H1 (cell line): ENCODE data around the gene SLC16A8. TPM values are rescaled to one million over a fixed set of nuclear protein-coding genes. Genes with fewer than 3 reads are reported as not detected.

Experiments
- CTCF ChIA-PET: fragments of 300-600 bp; sonication (Branson Sonifier 250); formaldehyde crosslinking; loops from one replicate; lab custom pipeline; 2021; ENCODE audit not compliant: partially characterized antibody; lab: Charles Lee
- POLR2A ChIA-PET: fragments of 300-600 bp; sonication (Branson Sonifier 250); formaldehyde crosslinking; loops from one replicate; lab custom pipeline; 2021; ENCODE audit warnings: inconsistent platforms; ENCODE audit not compliant: partially characterized antibody; lab: Charles Lee
- DNase-seq, 2 experiments: peaks; one replicate each; pipeline versions ENCODE4 v3.0.0 to v3.0.0-alpha.2; 2010 to 2022; ENCODE audit warnings: low spot score in 2 of 2, low read depth in 1 of 2, mixed read lengths in 1 of 2
- FAIRE-seq: peaks from 2 replicates; lab custom pipeline; 2011; peaks lifted over from hg19 to GRCh38; lab: Jason Lieb, UNC
- H2AFZ ChIP-seq: 2 replicates; pipeline ENCODE4 v1.8.1; 2012; ENCODE audit warnings: low read length, inconsistent platforms
- H2AK5ac ChIP-seq: 2 replicates; pipeline ENCODE4 v1.6.1; 2013; ENCODE audit warnings: low read depth, low read length
- H2BK120ac ChIP-seq: replicated peaks from 2 replicates; pipeline ENCODE3; 2013; ENCODE audit warnings: low read depth, low read length, inconsistent platforms
- H2BK12ac ChIP-seq: 2 replicates; pipeline ENCODE4 v1.6.1; 2013; ENCODE audit warnings: low read depth, low read length
- H2BK15ac ChIP-seq: 2 replicates; pipeline ENCODE4 v1.6.1; 2013; ENCODE audit warnings: low read length
- H2BK20ac ChIP-seq: 2 replicates; pipeline ENCODE4 v1.6.1; 2013; ENCODE audit warnings: low read length
- H2BK5ac ChIP-seq: 2 replicates; pipeline ENCODE4 v1.6.1; 2013; ENCODE audit warnings: low read depth, low read length
- H3K14ac ChIP-seq: 2 replicates; pipeline ENCODE4 v1.6.1; 2013; ENCODE audit warnings: inconsistent platforms; ENCODE audit not compliant: insufficient read length
- H3K18ac ChIP-seq: 2 replicates; pipeline ENCODE4 v1.6.1; 2013; ENCODE audit warnings: low read length; ENCODE audit errors: extremely low read depth
- H3K23ac ChIP-seq: 2 replicates; pipeline ENCODE4 v1.6.1; 2013; ENCODE audit warnings: inconsistent platforms; ENCODE audit not compliant: insufficient read length
- H3K23me2 ChIP-seq: 2 replicates; pipeline ENCODE4 v1.6.1; 2013; ENCODE audit warnings: low read depth, low read length
- H3K27ac ChIP-seq: 2 replicates; pipeline ENCODE4 v1.6.1; 2011; ENCODE audit warnings: low read depth, low read length, inconsistent platforms
- H3K27me3 ChIP-seq, 4 experiments: replicated peaks in 1 of 4; 1 replicate in 1 of 4; 2 replicates in 3 of 4; pipeline versions ENCODE4 v1.6.1 to v1.8.1; 2011 to 2013; ENCODE audit warnings: low read length in 3 of 4, mild to moderate bottlenecking in 3 of 4, inconsistent platforms in 2 of 4, mixed read lengths in 2 of 4, moderate library complexity in 1 of 4; ENCODE audit not compliant: control insufficient read depth in 3 of 4, insufficient read depth in 3 of 4; ENCODE audit errors: extremely low read depth in 1 of 4
- H3K36me3 ChIP-seq, 4 experiments: 2 replicates each; pipeline versions ENCODE4 v1.6.1 to v1.8.1; 2011 to 2013; ENCODE audit warnings: mild to moderate bottlenecking in 4 of 4, low read length in 3 of 4, moderate library complexity in 2 of 4, control low read depth in 1 of 4, inconsistent platforms in 1 of 4; ENCODE audit not compliant: insufficient read depth in 4 of 4, control insufficient read depth in 2 of 4
- H3K4ac ChIP-seq: replicated peaks from 2 replicates; pipeline ENCODE3; 2013; ENCODE audit warnings: low read length, low read depth, mixed read lengths, inconsistent platforms; ENCODE audit not compliant: insufficient read length
- H3K4me1 ChIP-seq, 4 experiments: replicated peaks in 1 of 4; 1 replicate in 1 of 4; 2 replicates in 3 of 4; pipeline versions ENCODE4 v1.6.1 to v1.8.1; 2011 to 2013; ENCODE audit warnings: low read length in 3 of 4, inconsistent platforms in 2 of 4, mixed read lengths in 1 of 4; ENCODE audit not compliant: insufficient read depth in 4 of 4, control insufficient read depth in 3 of 4
- H3K4me2 ChIP-seq, 2 experiments: 2 replicates each; pipeline versions ENCODE4 v1.6.1 to v1.8.1; 2011 to 2013; ENCODE audit warnings: low read depth in 2 of 2, low read length in 2 of 2, control low read depth in 1 of 2, inconsistent platforms in 1 of 2, mild to moderate bottlenecking in 1 of 2; ENCODE audit not compliant: insufficient read depth in 1 of 2
- H3K4me3 ChIP-seq, 4 experiments: fragments of 200-600, 300-600 bp in 1 of 4; sonication (generic), shearing (Covaris generic), sonication (Bioruptor Twin) in 1 of 4; 2 replicates each; pipeline versions ENCODE4 v1.5.1 to v1.8.1; 2011 to 2016; ENCODE audit warnings: low read length in 4 of 4, low read depth in 3 of 4, control low read depth in 2 of 4, inconsistent platforms in 2 of 4, mild to moderate bottlenecking in 2 of 4, mixed read lengths in 1 of 4, moderate library complexity in 1 of 4; ENCODE audit not compliant: insufficient read depth in 2 of 4; ENCODE audit errors: extremely low read depth in 1 of 4
- H3K56ac ChIP-seq: replicated peaks from 2 replicates; pipeline ENCODE3; 2013; ENCODE audit warnings: low read depth, mild to moderate bottlenecking, mixed read lengths, low read length, inconsistent platforms; ENCODE audit not compliant: insufficient read length
- H3K79me1 ChIP-seq: 2 replicates; pipeline ENCODE4 v1.6.1; 2013; ENCODE audit warnings: low read depth, low read length, control low read depth
- H3K79me2 ChIP-seq, 2 experiments: 2 replicates each; pipeline versions ENCODE4 v1.6.1 to v1.8.1; 2012 to 2013; ENCODE audit warnings: low read length in 2 of 2, mild to moderate bottlenecking in 2 of 2, inconsistent platforms in 1 of 2; ENCODE audit not compliant: insufficient read depth in 2 of 2, control insufficient read depth in 1 of 2
- H3K9ac ChIP-seq, 4 experiments: replicated peaks in 1 of 4; 1 replicate in 1 of 4; 2 replicates in 3 of 4; pipeline versions ENCODE4 v1.6.1 to v1.8.1; 2011 to 2013; ENCODE audit warnings: low read depth in 3 of 4, low read length in 3 of 4, control low read depth in 2 of 4, mild to moderate bottlenecking in 2 of 4, moderate library complexity in 2 of 4, inconsistent platforms in 1 of 4; ENCODE audit errors: extremely low read depth in 1 of 4
- H3K9me3 ChIP-seq, 2 experiments: 2 replicates each; pipeline versions ENCODE4 v1.6.1 to v1.8.1; 2012 to 2013; ENCODE audit warnings: mild to moderate bottlenecking in 2 of 2, moderate library complexity in 2 of 2, control low read depth in 1 of 2, inconsistent platforms in 1 of 2, low read depth in 1 of 2, low read length in 1 of 2, mixed read lengths in 1 of 2; ENCODE audit not compliant: insufficient read depth in 2 of 2
- H4K20me1 ChIP-seq, 2 experiments: replicated peaks in 1 of 2; 2 replicates each; pipeline versions ENCODE3 to v1.8.1; 2011 to 2013; ENCODE audit warnings: inconsistent platforms in 2 of 2, low read length in 2 of 2, mild to moderate bottlenecking in 1 of 2; ENCODE audit not compliant: insufficient read depth in 2 of 2, control insufficient read depth in 1 of 2
- H4K5ac ChIP-seq: 2 replicates; pipeline ENCODE4 v1.6.1; 2013; ENCODE audit warnings: low read length, low read depth, mixed read lengths, inconsistent platforms; ENCODE audit not compliant: insufficient read length
- H4K8ac ChIP-seq: 2 replicates; pipeline ENCODE4 v1.8.0; 2013; ENCODE audit warnings: mild to moderate bottlenecking, moderate library complexity, low read length, inconsistent platforms; ENCODE audit not compliant: insufficient read depth; ENCODE audit errors: extremely low read depth
- H4K91ac ChIP-seq: replicated peaks from 2 replicates; pipeline ENCODE3; 2013; ENCODE audit warnings: low read length, mixed read lengths, inconsistent platforms; ENCODE audit not compliant: insufficient read length
- CBX5 ChIP-seq: fragments of 300-800, 300-1000 bp; sonication (generic); IDR thresholded peaks from 2 replicates; pipeline ENCODE4 v1.7.1; 2016; ENCODE audit warnings: antibody characterized with exemption, low read length, low read depth
- CBX8 ChIP-seq: fragments of 300-800, 300-1000 bp; sonication (generic); IDR thresholded peaks from 2 replicates; pipeline ENCODE4 v1.7.1; 2016; ENCODE audit warnings: low read depth, low read length, borderline replicate concordance
- GTF2F1 ChIP-seq: IDR thresholded peaks from 2 replicates; pipeline ENCODE4 v1.6.1; 2012; ENCODE audit warnings: low read depth, low read length, improper control_type of control experiment, borderline replicate concordance
- HDAC2 ChIP-seq, 2 experiments: fragments of 300-600 bp in 1 of 2; sonication (generic) in 1 of 2; IDR thresholded peaks; 2 replicates each; pipeline ENCODE4 v1.6.1; 2011 to 2012; ENCODE audit warnings: low read depth in 2 of 2, low read length in 2 of 2, mild to moderate bottlenecking in 2 of 2, moderate library complexity in 2 of 2, borderline replicate concordance in 1 of 2, inconsistent platforms in 1 of 2
- JUN ChIP-seq: IDR thresholded peaks from 2 replicates; pipeline ENCODE4 v1.6.1; 2011; ENCODE audit warnings: low read depth, mild to moderate bottlenecking, improper control_type of control experiment, low read length
- JUND ChIP-seq: IDR thresholded peaks from 2 replicates; pipeline ENCODE4 v1.6.1; 2011; ENCODE audit warnings: mild to moderate bottlenecking, improper control_type of control experiment, low read length
- TAF1 ChIP-seq: IDR thresholded peaks from 2 replicates; pipeline ENCODE4 v1.6.1; 2011; ENCODE audit warnings: mild to moderate bottlenecking, low read depth, low read length
- WGBS, 2 experiments: shearing (Covaris generic) in 1 of 2; methylation state at CpG; one replicate each; pipeline versions ENCODE4 v1.1.6 to v1.1.7; 2013 to 2015; ENCODE audit warnings: low lambda C conversion rate in 2 of 2, mixed read lengths in 2 of 2, inconsistent platforms in 1 of 2, low coverage in 1 of 2, missing lambda C conversion rate in 1 of 2; ENCODE audit not compliant: insufficient replicate concordance in 2 of 2, insufficient coverage in 1 of 2, insufficient read length in 1 of 2; ENCODE audit errors: extremely low coverage in 1 of 2, missing lambda C conversion rate in 1 of 2; 5-methylcytosine and 5-hydroxymethylcytosine counted together
- polyA plus RNA-seq, 7 experiments: library from polyadenylated mRNA; depleted of rRNA in 3 of 7; stranded (reverse) in 5 of 7; unstranded in 2 of 7; fragments of >200 nt in 5 of 7; fragments of 200-250 nt in 2 of 7; gene quantifications; 1 replicate in 5 of 7; 2 replicates in 1 of 7; 4 replicates in 1 of 7; pipeline versions ENCODE4 v1.2.1 to v1.2.3, GENCODE V29; 2011 to 2013; ENCODE audit warnings: missing spikeins in 2 of 7, mixed read lengths in 2 of 7
- total RNA-seq: library from RNA; stranded (reverse); fragmentation: NEBNext Ultra II Directional; extraction: Animal tissue kit (Norgen Biotek cat#: 25700); gene quantifications from 2 replicates; pipeline ENCODE4 v1.2.1, GENCODE V29; 2021

SLC16A8 gene
- total and polyA plus RNA-seq, 2 of the 8 experiments (the other 6 are each of a cell fraction or from before 2014, with no cell fraction given) = 0.70 TPM; not detected in 1

DNA sequence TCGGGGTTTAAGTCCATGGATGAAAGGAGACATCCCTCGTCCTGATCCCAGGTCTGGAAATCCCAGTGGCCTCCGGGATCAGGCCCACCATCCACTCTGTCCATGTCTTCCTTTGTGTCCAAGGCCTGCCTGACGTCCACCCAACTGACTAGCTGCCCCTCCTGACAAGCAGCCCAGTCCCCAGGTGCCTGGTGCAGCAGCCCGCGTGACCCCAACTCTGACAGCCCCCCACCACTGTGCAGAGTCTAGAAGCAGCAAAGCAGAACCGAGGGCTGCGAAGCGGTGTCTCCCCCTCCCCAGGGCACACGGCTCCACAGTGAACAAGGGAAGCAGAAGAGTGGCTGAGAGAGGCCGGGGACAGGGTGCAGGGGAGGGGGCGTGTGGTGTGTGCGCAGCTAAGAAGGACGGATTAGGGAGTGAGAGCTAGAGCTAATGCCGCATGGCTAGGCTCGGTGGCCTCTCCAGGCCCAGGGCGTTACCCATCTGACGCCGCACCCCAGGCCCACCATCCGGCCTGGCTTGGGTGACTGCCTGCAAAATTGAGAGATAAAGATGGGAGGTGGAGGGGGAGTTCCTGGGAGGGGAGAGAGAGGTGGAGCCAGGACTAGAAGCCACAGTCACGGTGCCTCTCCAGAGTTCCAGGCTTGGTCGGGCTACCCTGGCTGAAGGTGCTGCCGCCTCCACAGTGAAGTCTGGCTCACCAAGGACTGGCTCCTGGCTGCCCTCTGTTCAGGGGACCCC, 43.1 kb upstream of the SLC16A8 start:
- H3K4me1 ChIP-seq = no peaks in the 10 kb centered on the region
- H3K4me3 ChIP-seq = no peak overlapping the region
- WGBS, 2 experiments = 92% methylated on average over 22 of the region's 23 CpGs; no CpG with 5 or more reads in 1 of the 2 experiments
- no peaks in the 10 kb centered on the region for H3K79me2 ChIP-seq
- H3K36me3 ChIP-seq = no peaks in the 10 kb centered on the region
- H2BK120ac ChIP-seq = no peak overlapping the region
- H2BK5ac ChIP-seq = no peak overlapping the region
- no peak overlapping the region for H3K4ac ChIP-seq
- no peak overlapping the region for H2BK20ac ChIP-seq
- H2BK15ac ChIP-seq = no peak overlapping the region
- H4K20me1 ChIP-seq = peaks cover 0 to 4% of the 10 kb centered on the region in 2 experiments
- no peak overlapping the region for H4K91ac ChIP-seq
- H3K9ac ChIP-seq = no peak overlapping the region
- H3K56ac ChIP-seq = no peak overlapping the region
- H3K4me2 ChIP-seq = no peak overlapping the region
- H3K27me3 ChIP-seq = no peaks in the 10 kb centered on the region
- H3K79me1 ChIP-seq = no peaks in the 10 kb centered on the region; the same call in 1 of the 2 replicates
- no peaks in the 10 kb centered on the region for H3K23me2 ChIP-seq
- H3K27ac ChIP-seq = no peak overlapping the region
- ChIA-PET CTCF (interaction anchor here (1.3 to 8.4 kb wide), 3 partner anchors 14 to 58 kb away, joined by 3 to 93 read pairs (median 84); partner anchors contain the start of gene BAIAP2L2), POLR2A (no interaction called here)
- DNase-seq (no peak), FAIRE-seq (no peak)
- H3K23ac ChIP-seq = no peak overlapping the region
- no peak overlapping the region for H4K5ac ChIP-seq
- H2BK12ac ChIP-seq = no peak overlapping the region
- no peak overlapping the region for H2AFZ ChIP-seq
- TF ChIP-seq HDAC2 (IDR thresholded peaks at IDR 0.05; ENCODE audit: borderline replicate concordance in 1 of 2, low read depth in 2 of 2, low read length in 2 of 2) = no peak
- TF ChIP-seq GTF2F1 = no peak
- TF ChIP-seq TAF1 = no peak
- no peak for TF ChIP-seq JUN
- TF ChIP-seq JUND = no peak
- TF ChIP-seq CBX8 = no peak
- no peak for TF ChIP-seq CBX5
- H3K18ac ChIP-seq = no peak overlapping the region
- no peak overlapping the region for H2AK5ac ChIP-seq
- peak overlapping the region; percentile 46; the same call in 1 of the 2 replicates for H4K8ac ChIP-seq
- no peaks in the 10 kb centered on the region for H3K9me3 ChIP-seq
- no peak overlapping the region for H3K14ac ChIP-seq
